WTC11 (cell line): ENCODE data around the gene SAMHD1. TPM values are rescaled to one million over a fixed set of nuclear protein-coding genes. Genes with fewer than 3 reads are reported as not detected.

Experiments
- ATAC-seq: fragments of 200-7000 bp; cut with Tn5 transposase; 2 replicates; pipeline ENCODE4 v1.10.0; 2021; ENCODE audit warnings: mild to moderate bottlenecking, moderate library complexity
- CTCF ChIA-PET: fragments of 300-600 bp; sonication (Branson Sonifier 250); formaldehyde crosslinking; loops from one replicate; lab custom pipeline; 2021; ENCODE audit warnings: antibody characterized with exemption; lab: Charles Lee
- POLR2A ChIA-PET: fragments of 350-600 bp; sonication (Branson Sonifier 250); formaldehyde crosslinking; loops from one replicate; lab custom pipeline; 2021; ENCODE audit warnings: antibody characterized with exemption; lab: Charles Lee
- DNase-seq: peaks from one replicate; pipeline ENCODE4 v3.0.0; 2021; ENCODE audit warnings: low spot score
- H3K27ac Mint-ChIP-seq: 2 replicates; pipeline ENCODE4 v1.8.0; 2021; ENCODE audit warnings: mixed read lengths
- H3K27me3 Mint-ChIP-seq: 2 replicates; pipeline ENCODE4 v1.8.0; 2021; ENCODE audit warnings: low read depth, mild to moderate bottlenecking, moderate library complexity, mixed read lengths
- H3K36me3 Mint-ChIP-seq: 2 replicates; pipeline ENCODE4 v1.8.0; 2021; ENCODE audit warnings: mixed read lengths
- H3K4me1 Mint-ChIP-seq: 2 replicates; pipeline ENCODE4 v1.8.0; 2022; ENCODE audit warnings: mixed read lengths
- H3K4me3 Mint-ChIP-seq: 2 replicates; pipeline ENCODE4 v1.8.0; 2021; ENCODE audit warnings: mild to moderate bottlenecking, moderate library complexity, mixed read lengths
- H3K9me3 Mint-ChIP-seq: 2 replicates; pipeline ENCODE4 v1.8.0; 2021; ENCODE audit warnings: mixed read lengths
- AFF4 ChIP-seq: sonication (generic); formaldehyde crosslinking; IDR thresholded peaks from 2 replicates; pipeline ENCODE4 v1.8.1; 2023; ENCODE audit warnings: mild to moderate bottlenecking, missing genetic modification reagents, borderline replicate concordance
- ARID4B ChIP-seq: sonication (generic); formaldehyde crosslinking; IDR thresholded peaks from 2 replicates; pipeline ENCODE4 v1.8.0; 2023; ENCODE audit warnings: missing genetic modification reagents, mild to moderate bottlenecking, borderline replicate concordance
- CREB1 ChIP-seq: sonication (generic); formaldehyde crosslinking; IDR thresholded peaks from 2 replicates; pipeline ENCODE4 v1.8.0; 2023; ENCODE audit warnings: mild to moderate bottlenecking, missing genetic modification reagents
- ERG ChIP-seq: fragments of 250-450 bp; sonication (Bioruptor Pico); IDR thresholded peaks from 2 replicates; pipeline ENCODE4 v1.8.0; 2021; ENCODE audit warnings: mild to moderate bottlenecking
- IRF2 ChIP-seq: sonication (generic); formaldehyde crosslinking; IDR thresholded peaks from 2 replicates; pipeline ENCODE4 v1.8.0; 2022; ENCODE audit warnings: low read depth, missing genetic modification reagents, borderline replicate concordance
- NFE2L1 ChIP-seq: sonication (generic); formaldehyde crosslinking; IDR thresholded peaks from 2 replicates; pipeline ENCODE4 v1.8.1; 2023; ENCODE audit warnings: missing genetic modification reagents
- NR1H2 ChIP-seq: sonication (generic); formaldehyde crosslinking; IDR thresholded peaks from 2 replicates; pipeline ENCODE4 v1.9.0; 2021; ENCODE audit warnings: mild to moderate bottlenecking, moderate library complexity, missing genetic modification reagents
- OVOL2 ChIP-seq: fragments of 250-450 bp; sonication (Bioruptor Pico); IDR thresholded peaks from 2 replicates; pipeline ENCODE4 v1.9.0; 2021; ENCODE audit warnings: mild to moderate bottlenecking, borderline replicate concordance
- SOX15 ChIP-seq: fragments of 250-450 bp; sonication (Bioruptor Pico); IDR thresholded peaks from 2 replicates; pipeline ENCODE4 v1.9.0; 2021; ENCODE audit warnings: mild to moderate bottlenecking
- ZBTB21 ChIP-seq: sonication (generic); formaldehyde crosslinking; IDR thresholded peaks from 2 replicates; pipeline ENCODE4 v1.8.1; 2023; ENCODE audit warnings: mild to moderate bottlenecking, missing genetic modification reagents, borderline replicate concordance
- ZMAT4 ChIP-seq: fragments of 250-450 bp; sonication (Bioruptor Pico); IDR thresholded peaks from 2 replicates; pipeline ENCODE4 v1.9.0; 2021; ENCODE audit warnings: mild to moderate bottlenecking
- ZNF219 ChIP-seq: sonication (generic); formaldehyde crosslinking; IDR thresholded peaks from 2 replicates; pipeline ENCODE4 v1.8.0; 2023; ENCODE audit warnings: missing genetic modification reagents, mild to moderate bottlenecking, borderline replicate concordance
- ZNF423 ChIP-seq: fragments of 250-450 bp; sonication (Bioruptor Pico); IDR thresholded peaks from 2 replicates; pipeline ENCODE4 v2.1.2; 2022; ENCODE audit warnings: mild to moderate bottlenecking, moderate library complexity
- total RNA-seq: library from RNA; stranded (reverse); gene quantifications from 3 replicates; pipeline ENCODE4 v1.2.3, GENCODE V29; 2021
- TF ChIP-seq, protein P1 (sequence below): sonication (generic); formaldehyde crosslinking; IDR thresholded peaks from 2 replicates; pipeline ENCODE4 v1.8.1; 2022; ENCODE audit warnings: mild to moderate bottlenecking, missing genetic modification reagents, moderate library complexity, borderline replicate concordance
- TF ChIP-seq, protein P2 (sequence below): sonication (generic); formaldehyde crosslinking; IDR thresholded peaks from 2 replicates; pipeline ENCODE4 v1.8.0; 2023; ENCODE audit warnings: missing genetic modification reagents
- TF ChIP-seq, protein P3 (sequence below): sonication (generic); formaldehyde crosslinking; conservative IDR thresholded peaks from 2 replicates; pipeline ENCODE4 v1.8.1; 2022; ENCODE audit warnings: mild to moderate bottlenecking, missing genetic modification reagents
- TF ChIP-seq, protein P4 (sequence below): sonication (generic); formaldehyde crosslinking; IDR thresholded peaks from 2 replicates; pipeline ENCODE4 v1.8.0; 2023; ENCODE audit warnings: mild to moderate bottlenecking, missing genetic modification reagents

Gene SAMHD1
- total RNA-seq, 1 experiment from 2014 or later = 31.0 TPM

DNA sequence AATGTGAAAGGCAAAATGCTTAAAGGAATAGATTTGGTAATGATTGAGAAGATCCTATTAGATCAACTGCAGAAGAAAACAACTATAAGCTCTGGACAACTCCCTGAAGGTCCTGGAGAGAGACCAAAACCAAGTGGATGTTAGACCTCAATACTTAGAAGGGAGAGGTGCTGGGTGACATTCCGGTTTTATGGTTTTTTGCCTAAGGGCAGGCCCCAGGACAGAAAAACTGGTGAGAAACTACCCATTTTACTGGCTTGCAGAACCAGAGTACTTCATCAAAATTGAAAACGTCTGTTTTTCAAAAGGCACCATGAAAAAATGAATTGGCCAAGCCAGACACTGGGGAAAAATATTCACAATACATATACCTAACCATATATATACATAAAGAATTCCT is 26.3 kb downstream of the SAMHD1 start:
- ChIA-PET POLR2A (no interaction called here), CTCF (no interaction called here)
- ATAC-seq (no peak), DNase-seq (no peak)
- H3K4me1 Mint-ChIP-seq = peaks cover 11% of the 10 kb centered on the region
- no peaks in the 10 kb centered on the region for H3K9me3 Mint-ChIP-seq
- TF ChIP-seq NFE2L1 (CRISPR knock-in tag) (no peak), AFF4 (CRISPR knock-in tag) (no peak), NR1H2 (CRISPR knock-in tag) (no peak), IRF2 (CRISPR knock-in tag) (no peak), ZBTB21 (CRISPR knock-in tag) (no peak), OVOL2 (no peak), ARID4B (CRISPR knock-in tag) (no peak), SOX15 (CRISPR knock-in tag) (no peak), ZNF423 (CRISPR knock-in tag) (no peak), ZMAT4 (CRISPR knock-in tag) (no peak), CREB1 (CRISPR knock-in tag) (no peak), ERG (CRISPR knock-in tag) (no peak), ZNF219 (CRISPR knock-in tag) (no peak)
- TF ChIP-seq, protein P1, sequence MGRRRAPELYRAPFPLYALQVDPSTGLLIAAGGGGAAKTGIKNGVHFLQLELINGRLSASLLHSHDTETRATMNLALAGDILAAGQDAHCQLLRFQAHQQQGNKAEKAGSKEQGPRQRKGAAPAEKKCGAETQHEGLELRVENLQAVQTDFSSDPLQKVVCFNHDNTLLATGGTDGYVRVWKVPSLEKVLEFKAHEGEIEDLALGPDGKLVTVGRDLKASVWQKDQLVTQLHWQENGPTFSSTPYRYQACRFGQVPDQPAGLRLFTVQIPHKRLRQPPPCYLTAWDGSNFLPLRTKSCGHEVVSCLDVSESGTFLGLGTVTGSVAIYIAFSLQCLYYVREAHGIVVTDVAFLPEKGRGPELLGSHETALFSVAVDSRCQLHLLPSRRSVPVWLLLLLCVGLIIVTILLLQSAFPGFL = no peak
- TF ChIP-seq, protein P2, sequence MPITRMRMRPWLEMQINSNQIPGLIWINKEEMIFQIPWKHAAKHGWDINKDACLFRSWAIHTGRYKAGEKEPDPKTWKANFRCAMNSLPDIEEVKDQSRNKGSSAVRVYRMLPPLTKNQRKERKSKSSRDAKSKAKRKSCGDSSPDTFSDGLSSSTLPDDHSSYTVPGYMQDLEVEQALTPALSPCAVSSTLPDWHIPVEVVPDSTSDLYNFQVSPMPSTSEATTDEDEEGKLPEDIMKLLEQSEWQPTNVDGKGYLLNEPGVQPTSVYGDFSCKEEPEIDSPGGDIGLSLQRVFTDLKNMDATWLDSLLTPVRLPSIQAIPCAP (CRISPR knock-in tag) = no peak
- TF ChIP-seq, protein P3, sequence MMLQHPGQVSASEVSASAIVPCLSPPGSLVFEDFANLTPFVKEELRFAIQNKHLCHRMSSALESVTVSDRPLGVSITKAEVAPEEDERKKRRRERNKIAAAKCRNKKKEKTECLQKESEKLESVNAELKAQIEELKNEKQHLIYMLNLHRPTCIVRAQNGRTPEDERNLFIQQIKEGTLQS = no peak
- TF ChIP-seq, protein P4, sequence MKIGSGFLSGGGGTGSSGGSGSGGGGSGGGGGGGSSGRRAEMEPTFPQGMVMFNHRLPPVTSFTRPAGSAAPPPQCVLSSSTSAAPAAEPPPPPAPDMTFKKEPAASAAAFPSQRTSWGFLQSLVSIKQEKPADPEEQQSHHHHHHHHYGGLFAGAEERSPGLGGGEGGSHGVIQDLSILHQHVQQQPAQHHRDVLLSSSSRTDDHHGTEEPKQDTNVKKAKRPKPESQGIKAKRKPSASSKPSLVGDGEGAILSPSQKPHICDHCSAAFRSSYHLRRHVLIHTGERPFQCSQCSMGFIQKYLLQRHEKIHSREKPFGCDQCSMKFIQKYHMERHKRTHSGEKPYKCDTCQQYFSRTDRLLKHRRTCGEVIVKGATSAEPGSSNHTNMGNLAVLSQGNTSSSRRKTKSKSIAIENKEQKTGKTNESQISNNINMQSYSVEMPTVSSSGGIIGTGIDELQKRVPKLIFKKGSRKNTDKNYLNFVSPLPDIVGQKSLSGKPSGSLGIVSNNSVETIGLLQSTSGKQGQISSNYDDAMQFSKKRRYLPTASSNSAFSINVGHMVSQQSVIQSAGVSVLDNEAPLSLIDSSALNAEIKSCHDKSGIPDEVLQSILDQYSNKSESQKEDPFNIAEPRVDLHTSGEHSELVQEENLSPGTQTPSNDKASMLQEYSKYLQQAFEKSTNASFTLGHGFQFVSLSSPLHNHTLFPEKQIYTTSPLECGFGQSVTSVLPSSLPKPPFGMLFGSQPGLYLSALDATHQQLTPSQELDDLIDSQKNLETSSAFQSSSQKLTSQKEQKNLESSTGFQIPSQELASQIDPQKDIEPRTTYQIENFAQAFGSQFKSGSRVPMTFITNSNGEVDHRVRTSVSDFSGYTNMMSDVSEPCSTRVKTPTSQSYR (CRISPR knock-in tag) = no peak
- peaks cover 26% of the 10 kb centered on the region for H3K36me3 Mint-ChIP-seq
- H3K27ac Mint-ChIP-seq = peak overlapping the region; percentile 49
- H3K4me3 Mint-ChIP-seq = no peak overlapping the region
- no peaks in the 10 kb centered on the region for H3K27me3 Mint-ChIP-seq
